GM10266 (cell line): Measurements from ENCODE around the gene CCDC70.

Experiments used
- DNase-seq: peaks from one replicate; pipeline ENCODE4 v3.0.0; 2012; ENCODE audit errors: extremely low spot score
- TF ChIP-seq, protein P1 (sequence below): IDR thresholded peaks from 2 replicates; pipeline ENCODE4 v1.5.1; 2012; ENCODE audit warnings: mild to moderate bottlenecking, low read depth; ENCODE audit not compliant: control insufficient read depth, insufficient read depth; ENCODE audit errors: missing control alignments

Gene CCDC70

DNA sequence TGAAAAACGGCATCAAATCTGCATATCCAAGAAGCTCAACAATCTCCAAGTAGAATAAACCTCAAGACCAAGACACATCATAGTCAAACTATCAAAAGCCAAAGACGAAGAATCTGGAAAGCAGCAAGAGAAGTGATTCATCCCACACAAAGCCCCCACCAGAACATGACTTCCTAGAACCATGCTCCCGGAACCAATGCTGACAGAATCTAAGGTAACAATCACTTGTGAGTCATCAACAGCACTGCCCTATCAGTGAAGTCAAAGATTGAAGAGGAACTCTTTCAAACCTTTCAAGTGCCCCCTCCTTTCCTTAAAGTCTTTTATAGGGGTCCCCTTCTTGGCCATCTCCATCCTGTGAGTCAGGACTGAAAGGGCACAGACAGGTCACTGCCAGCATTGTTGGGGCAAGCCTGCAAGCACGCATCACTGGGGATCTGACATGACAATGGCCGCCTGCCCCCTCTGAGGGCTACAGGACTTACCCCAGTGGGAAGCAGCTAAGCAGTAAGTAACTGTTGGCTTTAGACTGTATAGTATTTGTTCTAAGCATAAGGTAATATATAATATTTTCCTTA lies at the start of gene CCDC70:
Gene CCDC70, plus strand, starts transcription at position 247 of the 578 bp plus-strand sequence. CDS start 3,443 bp downstream, outside the sequence.
- TF ChIP-seq, protein P1, sequence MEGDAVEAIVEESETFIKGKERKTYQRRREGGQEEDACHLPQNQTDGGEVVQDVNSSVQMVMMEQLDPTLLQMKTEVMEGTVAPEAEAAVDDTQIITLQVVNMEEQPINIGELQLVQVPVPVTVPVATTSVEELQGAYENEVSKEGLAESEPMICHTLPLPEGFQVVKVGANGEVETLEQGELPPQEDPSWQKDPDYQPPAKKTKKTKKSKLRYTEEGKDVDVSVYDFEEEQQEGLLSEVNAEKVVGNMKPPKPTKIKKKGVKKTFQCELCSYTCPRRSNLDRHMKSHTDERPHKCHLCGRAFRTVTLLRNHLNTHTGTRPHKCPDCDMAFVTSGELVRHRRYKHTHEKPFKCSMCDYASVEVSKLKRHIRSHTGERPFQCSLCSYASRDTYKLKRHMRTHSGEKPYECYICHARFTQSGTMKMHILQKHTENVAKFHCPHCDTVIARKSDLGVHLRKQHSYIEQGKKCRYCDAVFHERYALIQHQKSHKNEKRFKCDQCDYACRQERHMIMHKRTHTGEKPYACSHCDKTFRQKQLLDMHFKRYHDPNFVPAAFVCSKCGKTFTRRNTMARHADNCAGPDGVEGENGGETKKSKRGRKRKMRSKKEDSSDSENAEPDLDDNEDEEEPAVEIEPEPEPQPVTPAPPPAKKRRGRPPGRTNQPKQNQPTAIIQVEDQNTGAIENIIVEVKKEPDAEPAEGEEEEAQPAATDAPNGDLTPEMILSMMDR = no peak
- no peak for DNase-seq

DNA sequence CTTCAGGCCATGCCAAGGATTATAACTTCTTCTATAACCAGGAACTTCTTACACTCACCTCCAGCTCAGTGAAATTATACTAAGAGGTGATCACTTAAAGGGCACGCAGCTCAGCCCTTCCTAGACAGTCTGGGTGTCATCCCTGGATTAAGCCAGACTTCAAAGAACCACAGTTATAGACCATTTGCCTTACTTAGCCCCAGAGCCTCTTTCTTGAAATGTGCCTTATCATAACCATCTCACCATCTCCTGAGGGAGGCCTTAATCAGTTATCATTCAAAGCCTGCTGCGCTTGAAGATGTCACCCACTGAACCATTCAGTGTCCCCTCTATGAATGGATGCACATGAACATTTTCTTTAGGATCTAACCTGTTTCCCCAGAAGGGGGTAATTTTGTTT lies 47.7 kb upstream of the CCDC70 start:
- no peak for DNase-seq
- TF ChIP-seq, protein P1 = no peak

DNA sequence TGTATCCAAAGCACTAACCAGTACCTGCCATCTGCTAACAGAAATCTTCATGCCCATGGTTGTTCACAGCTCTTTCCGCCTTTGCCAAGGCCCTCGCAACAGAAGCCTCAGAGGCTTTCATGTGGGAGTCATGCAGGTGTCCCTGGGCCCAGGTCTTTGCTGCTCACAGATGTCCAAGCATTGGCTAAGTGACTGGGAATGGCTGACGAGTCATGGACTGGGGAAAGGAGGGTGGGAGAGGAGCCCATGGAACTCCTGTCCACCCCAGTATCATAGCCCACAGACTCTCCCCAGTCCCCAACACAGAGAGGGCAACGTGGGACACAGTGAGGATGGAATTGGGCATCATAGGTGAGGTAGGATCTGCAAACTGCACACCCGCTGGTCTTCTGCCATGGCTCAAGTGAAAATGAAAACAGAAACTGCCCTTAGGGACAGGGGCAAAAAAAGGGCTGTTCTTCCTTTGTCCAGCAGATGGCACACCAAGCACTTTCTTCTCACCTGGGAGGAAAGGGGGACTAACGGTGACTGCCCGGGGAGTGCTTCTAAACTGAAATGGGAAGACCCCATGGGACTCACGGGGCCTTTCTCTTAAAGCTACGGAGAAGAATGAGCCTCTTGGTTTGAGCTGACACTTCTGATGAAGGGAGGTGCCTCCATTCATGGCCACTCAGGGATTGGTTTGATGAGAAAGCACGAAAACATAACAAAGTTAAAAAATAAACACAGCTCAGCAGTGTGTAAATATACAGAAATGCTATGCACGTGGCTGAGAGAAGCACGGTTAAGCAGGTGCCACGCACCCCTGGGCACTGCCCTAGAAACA lies 46.7 kb upstream of the CCDC70 start:
- TF ChIP-seq, protein P1 = peak; percentile 82
- DNase-seq = peak; percentile 72

DNA sequence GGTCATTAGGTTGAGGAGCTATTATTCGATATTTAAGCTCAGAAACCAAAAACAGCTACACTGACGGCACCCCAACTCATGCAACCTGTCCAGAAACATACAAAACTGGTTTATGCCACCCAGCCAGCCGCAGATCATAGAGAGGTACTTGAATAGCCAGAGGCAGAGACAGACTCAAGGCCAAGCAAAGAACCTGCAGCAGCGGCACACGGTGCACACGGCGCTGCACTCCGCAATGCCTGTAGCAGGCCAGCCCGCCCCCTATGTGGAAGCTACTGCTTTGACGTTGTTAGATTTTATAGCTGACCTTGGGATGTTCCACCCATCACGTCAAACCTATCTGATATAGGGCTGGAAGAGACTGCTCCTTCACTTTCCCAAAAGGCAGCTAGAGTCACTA lies 45.9 kb upstream of the CCDC70 start:
- DNase-seq = no peak
- TF ChIP-seq, protein P1 = no peak

DNA sequence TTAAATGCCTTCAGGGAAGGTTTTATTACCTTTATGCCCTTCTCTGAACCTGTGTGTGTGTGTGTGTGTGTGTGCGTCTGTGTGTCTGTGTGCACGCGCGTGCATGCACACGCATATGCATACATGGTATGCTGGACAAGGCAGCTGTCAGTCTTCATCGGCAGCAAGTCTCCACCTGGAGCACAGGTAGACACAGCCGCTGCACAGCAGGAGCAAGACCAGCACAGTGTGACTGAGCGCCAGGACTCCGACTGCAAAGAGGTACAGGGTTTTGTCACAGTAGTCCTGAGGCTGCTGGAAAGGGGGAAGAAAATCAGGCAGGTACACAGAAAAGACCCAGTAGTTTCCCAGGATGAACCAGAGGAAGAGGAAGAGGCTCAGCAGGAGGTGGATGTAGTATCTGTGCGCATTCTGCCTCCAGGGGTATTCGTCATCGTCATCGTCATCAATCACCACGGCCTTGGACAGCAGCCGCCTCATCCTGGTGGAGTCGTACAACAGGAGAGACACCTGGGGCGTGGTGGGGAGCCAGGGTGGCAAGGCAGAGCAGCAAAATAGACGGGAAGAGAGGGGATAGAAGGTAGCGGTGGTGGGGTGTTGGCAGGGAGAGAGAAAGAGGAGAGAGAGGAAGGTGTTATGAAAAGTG lies 45.0 kb upstream of the CCDC70 start:
- no peak for DNase-seq
- TF ChIP-seq, protein P1 = no peak

DNA sequence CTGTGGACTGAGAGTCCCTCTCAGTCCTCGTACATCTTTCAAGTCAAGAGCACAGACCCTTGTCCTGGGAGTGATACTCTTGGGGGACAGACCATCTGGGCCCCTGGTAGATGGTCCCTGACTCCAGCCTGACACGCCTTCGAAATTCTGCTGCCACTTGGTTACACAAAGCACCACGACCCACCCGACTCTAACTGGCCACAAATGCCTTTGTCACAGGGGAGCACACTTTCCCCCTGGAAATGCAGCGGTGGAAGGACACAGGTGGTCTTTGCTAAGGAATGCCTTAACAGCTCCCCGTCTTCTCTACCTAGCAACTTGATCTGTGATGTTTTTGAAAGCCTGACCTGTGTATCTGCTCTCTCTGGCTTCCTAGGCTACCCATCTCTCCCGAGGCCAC lies 44.1 kb upstream of the CCDC70 start:
- TF ChIP-seq, protein P1 = no peak
- no peak for DNase-seq
